Breast epithelium (tissue), 4 donors: ENCODE data around the gene TRA2B. TPM values are rescaled to one million over a fixed set of nuclear protein-coding genes. Genes with fewer than 3 reads are reported as not detected.

Experiments used
- DNase-seq, 2 donors: peaks; one replicate each; pipeline ENCODE4 v3.0.0-alpha.2; 2019; ENCODE audit warnings: low spot score in 2 of 2
- H3K27ac ChIP-seq, 2 donors: fragments of 200-600 bp; sonication (generic) in 1 of 2; one replicate each; pipeline ENCODE4 v1.5.1; 2016 to 2019; ENCODE audit warnings: mild to moderate bottlenecking in 1 of 2
- H3K27me3 ChIP-seq, 2 donors: fragments of 200-600 bp; sonication (generic) in 1 of 2; one replicate each; pipeline versions ENCODE4 v1.5.1 to v1.6.0; 2017 to 2019; ENCODE audit warnings: control low read depth in 1 of 2, mild to moderate bottlenecking in 1 of 2
- H3K36me3 ChIP-seq: fragments of 200-600 bp; one replicate; pipeline ENCODE4 v1.5.1; 2019
- H3K4me1 ChIP-seq, 2 donors: fragments of 200-600 bp; sonication (generic); one replicate each; pipeline ENCODE4 v1.5.1; 2016 to 2019; ENCODE audit warnings: control low read depth in 1 of 2
- H3K4me3 ChIP-seq, 3 donors: fragments of 200-600 bp; sonication (generic); 1 replicate in 2 of 3; 2 replicates in 1 of 3; pipeline ENCODE4 v1.5.1; 2016 to 2019; ENCODE audit warnings: mild to moderate bottlenecking in 3 of 3, moderate library complexity in 2 of 3
- H3K9me3 ChIP-seq, 2 donors: fragments of 200-600 bp; sonication (generic) in 1 of 2; one replicate each; pipeline ENCODE4 v1.5.1; 2016 to 2019; ENCODE audit warnings: control low read depth in 1 of 2
- POLR2A ChIP-seq: fragments of 450-650 bp; IDR thresholded peaks from one replicate; pipeline ENCODE4 v1.6.1; 2016; ENCODE audit warnings: antibody characterized with exemption, mild to moderate bottlenecking, moderate library complexity
- POLR2AphosphoS5 ChIP-seq, 3 donors: sonication (generic); formaldehyde crosslinking; IDR thresholded peaks; one replicate each; pipeline ENCODE4 v1.6.1; 2017; ENCODE audit warnings: antibody characterized with exemption in 3 of 3
- intact Hi-C: fragments of 100-400 bp; cut with DNase I; formaldehyde crosslinking; loops from one replicate; pipeline ENCODE4 v1.15.1; 2023; ENCODE audit warnings: low total_unique reads
- total RNA-seq, 3 donors: library from RNA; depleted of rRNA; stranded (reverse); fragments of >200 nt; gene quantifications; one replicate each; pipeline ENCODE4 v1.1.0, GENCODE V29; 2016
- TF ChIP-seq, protein P1 (sequence below), 3 donors: fragments of 450-650 bp; IDR thresholded peaks; one replicate each; pipeline ENCODE4 v1.5.1; 2016 to 2017; ENCODE audit warnings: antibody characterized with exemption in 3 of 3, mild to moderate bottlenecking in 3 of 3, moderate library complexity in 3 of 3

Gene TRA2B
- total RNA-seq, 3 donors from 2014 or later = 163 to 278 (median 179) TPM

DNA sequence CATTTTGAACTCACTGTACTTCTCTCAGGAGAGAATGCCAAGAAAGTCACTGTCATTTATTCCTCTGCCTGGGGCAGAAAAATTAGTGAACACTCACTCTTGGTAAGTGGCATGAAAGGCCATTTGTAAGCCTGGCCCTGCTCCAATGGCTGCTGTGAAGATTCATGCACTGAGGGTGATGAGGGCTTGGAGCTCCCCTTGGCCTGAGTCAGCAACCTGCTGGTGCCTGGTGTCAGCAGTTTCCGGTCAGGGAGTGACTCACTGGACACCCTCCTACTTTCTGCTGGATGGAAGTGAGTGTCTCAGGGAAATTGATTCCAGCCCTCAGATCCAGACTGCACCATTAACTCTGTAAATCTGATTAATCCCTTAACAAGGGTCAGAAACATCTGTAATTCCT lies 37.6 kb downstream of the TRA2B start:
- Histone ChIP-seq H3K4me3 (no peak overlapping the region), H3K27me3 (no peaks in the 10 kb centered on the region), H3K36me3 (no peaks in the 10 kb centered on the region), H3K9me3 (no peaks in the 10 kb centered on the region), H3K27ac (no peak overlapping the region), H3K4me1 (no peaks in the 10 kb centered on the region)
- peak; percentile 45 to 55 for DNase-seq
- intact Hi-C loops = no loop called here
- no peak for TF ChIP-seq POLR2AphosphoS5 (IDR thresholded peaks at IDR 0.05)
- no peak for TF ChIP-seq POLR2A
- TF ChIP-seq, protein P1, sequence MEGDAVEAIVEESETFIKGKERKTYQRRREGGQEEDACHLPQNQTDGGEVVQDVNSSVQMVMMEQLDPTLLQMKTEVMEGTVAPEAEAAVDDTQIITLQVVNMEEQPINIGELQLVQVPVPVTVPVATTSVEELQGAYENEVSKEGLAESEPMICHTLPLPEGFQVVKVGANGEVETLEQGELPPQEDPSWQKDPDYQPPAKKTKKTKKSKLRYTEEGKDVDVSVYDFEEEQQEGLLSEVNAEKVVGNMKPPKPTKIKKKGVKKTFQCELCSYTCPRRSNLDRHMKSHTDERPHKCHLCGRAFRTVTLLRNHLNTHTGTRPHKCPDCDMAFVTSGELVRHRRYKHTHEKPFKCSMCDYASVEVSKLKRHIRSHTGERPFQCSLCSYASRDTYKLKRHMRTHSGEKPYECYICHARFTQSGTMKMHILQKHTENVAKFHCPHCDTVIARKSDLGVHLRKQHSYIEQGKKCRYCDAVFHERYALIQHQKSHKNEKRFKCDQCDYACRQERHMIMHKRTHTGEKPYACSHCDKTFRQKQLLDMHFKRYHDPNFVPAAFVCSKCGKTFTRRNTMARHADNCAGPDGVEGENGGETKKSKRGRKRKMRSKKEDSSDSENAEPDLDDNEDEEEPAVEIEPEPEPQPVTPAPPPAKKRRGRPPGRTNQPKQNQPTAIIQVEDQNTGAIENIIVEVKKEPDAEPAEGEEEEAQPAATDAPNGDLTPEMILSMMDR (IDR thresholded peaks at IDR 0.05) = no peak

- Histone ChIP-seq H3K4me3 (no peak overlapping the region), H3K27ac (no peak overlapping the region), H3K36me3 (no peaks in the 10 kb centered on the region), H3K9me3 (no peaks in the 10 kb centered on the region), H3K4me1 (no peaks in the 10 kb centered on the region), H3K27me3 (no peaks in the 10 kb centered on the region)
- TF ChIP-seq POLR2AphosphoS5 (IDR thresholded peaks at IDR 0.05) (no peak), POLR2A (no peak)
- TF ChIP-seq, protein P1 (IDR thresholded peaks at IDR 0.05) = no peak
- DNase-seq = no peak
- intact Hi-C loops = no loop called here
Measured at GRCh38 chr3:185896636-185897035, 41.2 kb downstream of the TRA2B start.

GRCh38 chr3:185887066-185887465 lies 50.7 kb downstream of the TRA2B start:
- no peak for TF ChIP-seq POLR2A
- TF ChIP-seq, protein P1 (IDR thresholded peaks at IDR 0.05) = no peak
- TF ChIP-seq POLR2AphosphoS5 (IDR thresholded peaks at IDR 0.05) = no peak
- Histone ChIP-seq H3K4me1 (no peaks in the 10 kb centered on the region), H3K9me3 (no peaks in the 10 kb centered on the region), H3K4me3 (no peak overlapping the region), H3K27me3 (no peaks in the 10 kb centered on the region), H3K27ac (no peak overlapping the region), H3K36me3 (no peaks in the 10 kb centered on the region)
- no peak for DNase-seq
- intact Hi-C loops = no loop called here

DNA sequence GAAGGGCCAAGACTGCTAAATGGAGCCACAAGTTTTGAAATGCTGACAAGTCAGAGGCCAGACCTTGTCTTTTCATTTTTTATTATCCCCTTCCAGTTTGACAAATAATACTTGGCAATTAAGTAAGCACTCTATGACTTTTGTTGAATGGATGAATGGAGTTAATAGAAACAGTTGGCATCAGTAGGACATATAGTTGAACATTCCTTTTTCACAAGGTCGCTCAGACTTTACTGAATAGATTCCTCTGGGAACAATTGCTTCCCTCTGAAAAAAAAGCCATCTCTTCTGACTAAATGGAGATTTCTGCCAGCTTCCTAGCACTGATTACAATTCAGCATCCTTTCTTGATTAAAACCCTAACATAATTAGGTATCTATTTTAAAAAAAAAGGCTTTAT lies 53.2 kb downstream of the TRA2B start:
- no peaks in the 10 kb centered on the region for H3K27me3 ChIP-seq
- H3K4me3 ChIP-seq = no peak overlapping the region
- H3K9me3 ChIP-seq = no peaks in the 10 kb centered on the region
- no peak for DNase-seq
- no peak overlapping the region for H3K27ac ChIP-seq
- H3K36me3 ChIP-seq = no peaks in the 10 kb centered on the region
- TF ChIP-seq POLR2AphosphoS5 (IDR thresholded peaks at IDR 0.05) (no peak), POLR2A (no peak)
- TF ChIP-seq, protein P1 (IDR thresholded peaks at IDR 0.05) = no peak
- intact Hi-C loops = no loop called here
- no peaks in the 10 kb centered on the region for H3K4me1 ChIP-seq

DNA sequence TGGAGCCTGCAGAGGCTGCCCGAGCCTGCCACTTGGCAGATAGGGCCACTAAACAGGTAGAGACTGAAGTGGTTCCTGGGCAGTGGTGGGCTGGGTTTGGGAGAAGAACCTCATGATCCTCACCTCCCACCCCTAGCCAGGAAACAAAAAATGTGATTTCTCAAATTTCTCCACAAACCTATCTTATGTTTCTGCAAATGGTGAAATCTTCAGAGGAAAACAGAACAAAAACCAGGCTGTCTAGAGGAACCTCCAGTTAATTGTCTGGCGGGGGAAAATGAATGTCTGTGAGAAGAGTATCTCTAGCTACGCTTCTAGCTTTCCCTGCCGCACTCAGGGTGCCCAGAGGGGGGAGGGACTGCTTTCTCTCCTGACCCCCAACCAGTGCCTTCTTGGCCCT lies 55.9 kb downstream of the TRA2B start:
- Histone ChIP-seq H3K36me3 (no peaks in the 10 kb centered on the region), H3K9me3 (no peaks in the 10 kb centered on the region), H3K27ac (no peak overlapping the region), H3K4me3 (no peak overlapping the region), H3K4me1 (no peaks in the 10 kb centered on the region), H3K27me3 (no peaks in the 10 kb centered on the region)
- no peak for DNase-seq
- TF ChIP-seq POLR2AphosphoS5 (IDR thresholded peaks at IDR 0.05) (no peak), POLR2A (no peak)
- TF ChIP-seq, protein P1 (IDR thresholded peaks at IDR 0.05) = no peak
- intact Hi-C loops = no loop called here
